ENCODE measurements around the gene AVL9. TPM values are rescaled to one million over a fixed set of nuclear protein-coding genes. Genes with fewer than 3 reads are reported as not detected.

AVL9 gene
- total and polyA plus RNA-seq, 9 of the 15 experiments (the other 6 are each of a cell fraction or from before 2014, with no cell fraction given) = 6.4 to 66.2 (median 30.1) TPM

- no peaks in the 10 kb centered on the region for H4K20me1 ChIP-seq (replicated peaks; ENCODE audit: control insufficient read depth, insufficient read depth, low read length)
- 93% methylated on average over 3 of the region's 3 CpGs for WGBS (ENCODE audit: insufficient coverage, low coverage, missing lambda C conversion rate)
- no peaks in the 10 kb centered on the region for H3K9me3 ChIP-seq (replicated peaks; ENCODE audit: control insufficient read depth, insufficient read depth, low read depth, low read length)
- ATAC-seq (no peak), DNase-seq (ENCODE audit: extremely low read depth in 1 of 4, low spot score in 3 of 4) (no peak), FAIRE-seq (no peak)
- ChIA-PET CTCF (ENCODE audit: low intra/inter-chr PET ratio) (no interaction called here), POLR2A (no interaction called here)
- H3K9ac ChIP-seq (ENCODE audit: insufficient read depth in 1 of 2, low read depth in 2 of 2, low read length in 2 of 2) = no peak overlapping the region
- H3K4me2 ChIP-seq (ENCODE audit: insufficient read depth, low read length) = no peak overlapping the region
- no peaks in the 10 kb centered on the region for H3K9me1 ChIP-seq (ENCODE audit: control insufficient read depth, insufficient read depth, low read length)
- no peak overlapping the region for H2AFZ ChIP-seq (ENCODE audit: low read depth, low read length)
- peaks cover 89% of the 10 kb centered on the region for H3K36me3 ChIP-seq (ENCODE audit: control insufficient read depth, insufficient read depth, low read length)
- H3K4me3 ChIP-seq = no peak overlapping the region
- H3K27me3 ChIP-seq (ENCODE audit: control insufficient read depth in 2 of 2, insufficient read depth in 2 of 2, low read length in 2 of 2) = no peaks in the 10 kb centered on the region
- intact Hi-C loops (cut with micrococcal nuclease) = no loop called here
- H3K27ac ChIP-seq (ENCODE audit: extremely low read depth, low read depth, low read length) = no peak overlapping the region
- TF ChIP-seq E2F8 (IDR thresholded peaks at IDR 0.05; ENCODE audit: low read depth, partially characterized antibody) = no peak
- TF ChIP-seq SMARCE1 (IDR thresholded peaks at IDR 0.05) = no peak
- no peak for TF ChIP-seq USF1 (CRISPR knock-in tag; IDR thresholded peaks at IDR 0.05)
- TF ChIP-seq SREBF2 (CRISPR knock-in tag; IDR thresholded peaks at IDR 0.05) = no peak
- TF ChIP-seq MXD1 (CRISPR knock-in tag; IDR thresholded peaks at IDR 0.05; ENCODE audit: borderline replicate concordance, poor library complexity, severe bottlenecking) = no peak
- TF ChIP-seq ZNF280A (IDR thresholded peaks at IDR 0.05; ENCODE audit: low read depth, partially characterized antibody) = no peak
- TF ChIP-seq ZNF184 (CRISPR knock-in tag; IDR thresholded peaks at IDR 0.05) = no peak
- no peak for TF ChIP-seq PTRF (tag; IDR thresholded peaks at IDR 0.05)
- no peak for TF ChIP-seq PHTF2 (CRISPR knock-in tag; IDR thresholded peaks at IDR 0.05)
- TF ChIP-seq NR2C2 (CRISPR knock-in tag; IDR thresholded peaks at IDR 0.05) = no peak
- TF ChIP-seq NR2C2 (tag; IDR thresholded peaks at IDR 0.05) = no peak
- no peak for TF ChIP-seq CHD4 (IDR thresholded peaks at IDR 0.05; ENCODE audit: insufficient read depth, insufficient replicate concordance, low read depth, low read length, poor library complexity, severe bottlenecking)
- no peak for TF ChIP-seq CBX8 (IDR thresholded peaks at IDR 0.05; ENCODE audit: borderline replicate concordance, extremely low read depth, low read depth, low read length, poor library complexity, severe bottlenecking)
- in situ Hi-C loops (cut with MboI) = no loop called here
- H3K79me2 ChIP-seq (ENCODE audit: control insufficient read depth, insufficient read depth, low read length) = no peaks in the 10 kb centered on the region
- H3K4me1 ChIP-seq (replicated peaks in 1 of 2; ENCODE audit: control insufficient read depth in 2 of 2, insufficient read depth in 2 of 2, low read length in 2 of 2) = peaks cover 0 to 10% of the 10 kb centered on the region in 2 experiments; a peak in 3 of 5 replicates
- no TSS peak for BruUV-seq (replicated peaks)
These were observed 86.7 kb downstream of the AVL9 start for GRCh38 chr7:32582036-32582435.

Measured in K562 (cell line).